GM12864 (cell line): ENCODE results near the gene MAP2K4.

Experiments used
- DNase-seq: peaks from one replicate; pipeline ENCODE4 v3.0.0-alpha.2; 2011; ENCODE audit warnings: low read depth
- H3K4me3 ChIP-seq: 2 replicates; pipeline ENCODE4 v1.5.1; 2011; ENCODE audit warnings: mild to moderate bottlenecking, low read depth, low read length, control low read depth
- CTCF ChIP-seq: IDR thresholded peaks from 2 replicates; pipeline ENCODE4 v1.5.1; 2011; ENCODE audit warnings: low read depth, mild to moderate bottlenecking, moderate library complexity, low read length, control low read depth, inconsistent platforms; ENCODE audit errors: missing control alignments

The MAP2K4 gene

GRCh38 chr17:11990363-11990983, 30.2 kb upstream of the MAP2K4 start:
- no peak overlapping the region for H3K4me3 ChIP-seq
- TF ChIP-seq CTCF: no peak
- no peak for DNase-seq

- TF ChIP-seq CTCF: no peak
- DNase-seq: no peak
Measured at GRCh38 chr17:11991461-11991860, 29.2 kb upstream of the MAP2K4 start.

GRCh38 chr17:11996722-11997146, 23.9 kb upstream of the MAP2K4 start:
- no peak for TF ChIP-seq CTCF
- DNase-seq: peak; percentile 31
- peak overlapping the region; percentile 95 for H3K4me3 ChIP-seq

More at GRCh38 chr17:11991461-11991860, 29.2 kb upstream of the MAP2K4 start:
- no peak overlapping the region for H3K4me3 ChIP-seq

- DNase-seq: peak; percentile 78
- peak within 1 kb of the TSS; percentile 95 for H3K4me3 ChIP-seq
- no peak for TF ChIP-seq CTCF
Measured at GRCh38 chr17:11997147-11997971, 23.3 kb upstream of the MAP2K4 start, which contains the start of gene ZNF18. Gene ZNF18 (minus strand): TSS chr17:11997475. CDS start chr17:11992829, 4,646 bp downstream.

- peak overlapping the region; percentile 78 for H3K4me3 ChIP-seq
- no peak for DNase-seq
- TF ChIP-seq CTCF: no peak
Measured at GRCh38 chr17:11997972-11998233, 22.8 kb upstream of the MAP2K4 start.

DNA sequence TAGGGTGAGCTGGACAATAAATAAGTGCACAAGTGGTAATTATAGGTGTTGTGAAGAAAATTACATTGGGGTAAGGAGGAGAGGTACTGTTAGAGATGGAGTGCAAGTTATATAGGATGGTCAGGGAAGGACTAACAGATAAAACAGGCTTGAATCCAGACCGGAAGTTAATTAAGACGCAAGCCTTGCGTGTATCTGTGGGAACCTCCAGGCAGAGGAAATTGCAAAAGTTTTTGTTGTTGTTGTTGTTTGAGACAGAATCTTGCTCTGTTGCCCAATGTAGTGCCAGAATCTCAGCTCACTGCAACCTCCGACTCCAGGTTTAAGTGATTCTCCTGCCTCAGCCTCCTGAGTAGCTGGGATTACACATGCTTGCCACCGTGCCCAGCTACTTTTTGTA, 21.0 kb upstream of the MAP2K4 start:
- no peak for DNase-seq
- no peak for TF ChIP-seq CTCF
- no peak overlapping the region for H3K4me3 ChIP-seq
